T-helper 17 cell (primary cell): Measurements from ENCODE around the gene PEX11G. TPM values are rescaled to one million over a fixed set of nuclear protein-coding genes. Genes with fewer than 3 reads are reported as not detected.

Experiments used
- ATAC-seq: fragments of 150-1000 bp; cut with Tn5 transposase; 2 replicates; pipeline ENCODE4 v1.10.0; 2021; ENCODE audit warnings: mild to moderate bottlenecking, moderate library complexity
- DNase-seq, 3 donors: peaks; one replicate each; pipeline versions ENCODE4 v3.0.0 to v3.0.0-alpha.2; 2020 to 2021
- H3K9me3 ChIP-seq: one replicate; pipeline ENCODE4 v1.7.0; 2013; ENCODE audit warnings: low read length, mild to moderate bottlenecking; ENCODE audit not compliant: control insufficient read depth, poor library complexity, severe bottlenecking
- H3K27ac Mint-ChIP-seq: one replicate; pipeline ENCODE4 v1.8.0; 2022; ENCODE audit warnings: mild to moderate bottlenecking, moderate library complexity, mixed read lengths
- H3K27me3 Mint-ChIP-seq: one replicate; pipeline ENCODE4 v1.8.0; 2022; ENCODE audit warnings: mixed read lengths
- H3K36me3 Mint-ChIP-seq: one replicate; pipeline ENCODE4 v1.8.0; 2022; ENCODE audit warnings: low read depth, mixed read lengths
- H3K4me1 Mint-ChIP-seq: one replicate; pipeline ENCODE4 v1.8.0; 2022; ENCODE audit warnings: mild to moderate bottlenecking, mixed read lengths
- H3K4me3 Mint-ChIP-seq: one replicate; pipeline ENCODE4 v1.8.0; 2022; ENCODE audit warnings: mild to moderate bottlenecking, moderate library complexity, mixed read lengths
- total RNA-seq, 4 donors: library from RNA in 2 of 4; stranded (reverse) in 2 of 4; gene quantifications; one replicate each; pipeline ENCODE4 v1.2.3 and lab custom pipeline; 2022 to 2026

Gene PEX11G
- total RNA-seq, 2 donors from 2014 or later: not detected

GRCh38 chr19:7515110-7515644 is 26.3 kb upstream of the PEX11G start:
- peaks cover 3% of the 10 kb centered on the region for H3K9me3 ChIP-seq
- no peak for ATAC-seq
- H3K27ac Mint-ChIP-seq: peak overlapping the region; percentile 60
- peaks cover 21% of the 10 kb centered on the region for H3K4me1 Mint-ChIP-seq
- H3K4me3 Mint-ChIP-seq: peak overlapping the region; percentile 92
- peaks cover 4% of the 10 kb centered on the region for H3K36me3 Mint-ChIP-seq
- H3K27me3 Mint-ChIP-seq: peaks cover 25% of the 10 kb centered on the region
- DNase-seq: no peak

- peaks cover 4% of the 10 kb centered on the region for H3K36me3 Mint-ChIP-seq
- peaks cover 4% of the 10 kb centered on the region for H3K9me3 ChIP-seq
- DNase-seq (no peak), ATAC-seq (no peak)
- no peak overlapping the region for H3K27ac Mint-ChIP-seq
- peaks cover 25% of the 10 kb centered on the region for H3K27me3 Mint-ChIP-seq
- peaks cover 21% of the 10 kb centered on the region for H3K4me1 Mint-ChIP-seq
- H3K4me3 Mint-ChIP-seq: peak overlapping the region; percentile 92
These were observed 25.2 kb upstream of the PEX11G start for GRCh38 chr19:7513809-7514642.

GRCh38 chr19:7512400-7512851 is 23.6 kb upstream of the PEX11G start:
- H3K36me3 Mint-ChIP-seq: peaks cover 4% of the 10 kb centered on the region
- DNase-seq (no peak), ATAC-seq (no peak)
- H3K27me3 Mint-ChIP-seq: peaks cover 25% of the 10 kb centered on the region
- H3K9me3 ChIP-seq: peaks cover 4% of the 10 kb centered on the region
- no peak overlapping the region for H3K4me3 Mint-ChIP-seq
- H3K4me1 Mint-ChIP-seq: peaks cover 14% of the 10 kb centered on the region
- no peak overlapping the region for H3K27ac Mint-ChIP-seq

GRCh38 chr19:7509625-7510024 is 20.8 kb upstream of the PEX11G start:
- H3K36me3 Mint-ChIP-seq: no peaks in the 10 kb centered on the region
- peaks cover 5% of the 10 kb centered on the region for H3K4me1 Mint-ChIP-seq
- peaks cover 4% of the 10 kb centered on the region for H3K9me3 ChIP-seq
- H3K4me3 Mint-ChIP-seq: no peak overlapping the region
- ATAC-seq (no peak), DNase-seq (no peak)
- peaks cover 14% of the 10 kb centered on the region for H3K27me3 Mint-ChIP-seq
- no peak overlapping the region for H3K27ac Mint-ChIP-seq

GRCh38 chr19:7507884-7508283 is 19.0 kb upstream of the PEX11G start:
- ATAC-seq: peak; percentile 30
- Mint-ChIP-seq H3K36me3 (no peaks in the 10 kb centered on the region), H3K27ac (no peak overlapping the region), H3K27me3 (peaks cover 15% of the 10 kb centered on the region), H3K4me3 (no peak overlapping the region), H3K4me1 (peaks cover 5% of the 10 kb centered on the region)
- peaks cover 4% of the 10 kb centered on the region for H3K9me3 ChIP-seq
- no peak for DNase-seq

GRCh38 chr19:7506385-7507328 is 17.8 kb upstream of the PEX11G start:
- Mint-ChIP-seq H3K27ac (no peak overlapping the region), H3K27me3 (peaks cover 20% of the 10 kb centered on the region), H3K4me3 (peak overlapping the region; percentile 26), H3K36me3 (no peaks in the 10 kb centered on the region), H3K4me1 (peaks cover 5% of the 10 kb centered on the region)
- peaks cover 4% of the 10 kb centered on the region for H3K9me3 ChIP-seq
- DNase-seq (no peak), ATAC-seq (peak; percentile 70)

- peaks cover 5% of the 10 kb centered on the region for H3K4me1 Mint-ChIP-seq
- peaks cover 24% of the 10 kb centered on the region for H3K27me3 Mint-ChIP-seq
- ATAC-seq (peak; percentile 55), DNase-seq (no peak)
- no peaks in the 10 kb centered on the region for H3K36me3 Mint-ChIP-seq
- peaks cover 4% of the 10 kb centered on the region for H3K9me3 ChIP-seq
- peak overlapping the region; percentile 19 for H3K4me3 Mint-ChIP-seq
- no peak overlapping the region for H3K27ac Mint-ChIP-seq
These were observed 17.0 kb upstream of the PEX11G start for GRCh38 chr19:7505682-7506384.

- ATAC-seq (no peak), DNase-seq (no peak)
- Mint-ChIP-seq H3K4me3 (peak overlapping the region; percentile 19), H3K36me3 (no peaks in the 10 kb centered on the region), H3K27ac (no peak overlapping the region), H3K4me1 (peaks cover 5% of the 10 kb centered on the region), H3K27me3 (peaks cover 24% of the 10 kb centered on the region)
- peaks cover 2% of the 10 kb centered on the region for H3K9me3 ChIP-seq
These were observed 16.4 kb upstream of the PEX11G start for GRCh38 chr19:7505288-7505681.

GRCh38 chr19:7504684-7505083 is 15.8 kb upstream of the PEX11G start:
- peaks cover 5% of the 10 kb centered on the region for H3K4me1 Mint-ChIP-seq
- no peaks in the 10 kb centered on the region for H3K9me3 ChIP-seq
- no peaks in the 10 kb centered on the region for H3K36me3 Mint-ChIP-seq
- no peak for ATAC-seq
- H3K4me3 Mint-ChIP-seq: no peak overlapping the region
- H3K27me3 Mint-ChIP-seq: peaks cover 25% of the 10 kb centered on the region
- no peak overlapping the region for H3K27ac Mint-ChIP-seq
- no peak for DNase-seq

- H3K9me3 ChIP-seq: no peaks in the 10 kb centered on the region
- Mint-ChIP-seq H3K36me3 (peaks cover 3% of the 10 kb centered on the region), H3K4me3 (no peak overlapping the region), H3K4me1 (peaks cover 9% of the 10 kb centered on the region), H3K27ac (no peak overlapping the region), H3K27me3 (peaks cover 40% of the 10 kb centered on the region)
- ATAC-seq (no peak), DNase-seq (no peak)
These were observed 13.7 kb upstream of the PEX11G start for GRCh38 chr19:7502552-7502951.

GRCh38 chr19:7500811-7501450 is 12.1 kb upstream of the PEX11G start:
- Mint-ChIP-seq H3K27me3 (peaks cover 49% of the 10 kb centered on the region), H3K4me1 (peaks cover 10% of the 10 kb centered on the region), H3K27ac (no peak overlapping the region), H3K4me3 (peak overlapping the region; percentile 56), H3K36me3 (peaks cover 3% of the 10 kb centered on the region)
- ATAC-seq (peak; percentile 41), DNase-seq (no peak)
- no peaks in the 10 kb centered on the region for H3K9me3 ChIP-seq

- no peak overlapping the region for H3K27ac Mint-ChIP-seq
- ATAC-seq: peak; percentile 54
- peaks cover 31% of the 10 kb centered on the region for H3K27me3 Mint-ChIP-seq
These were observed 8.5 kb upstream of the PEX11G start for GRCh38 chr19:7497292-7497691.

More at GRCh38 chr19:7497292-7497691, 8.5 kb upstream of the PEX11G start:
- Mint-ChIP-seq H3K4me3 (no peak overlapping the region), H3K36me3 (peaks cover 3% of the 10 kb centered on the region), H3K4me1 (peaks cover 14% of the 10 kb centered on the region)
- no peak for DNase-seq
- no peaks in the 10 kb centered on the region for H3K9me3 ChIP-seq
